ENCODE data around the gene DIAPH3. TPM values are rescaled to one million over a fixed set of nuclear protein-coding genes. Genes with fewer than 3 reads are reported as not detected.

The DIAPH3 gene
- total RNA-seq, 3 donors from 2014 or later: under 0.01 to 0.88 (median 0.64) TPM

- no peaks in the 10 kb centered on the region for H3K27me3 ChIP-seq
- no peak for DNase-seq (ENCODE audit: low spot score in 2 of 2)
- H3K27ac ChIP-seq: peak overlapping the region in 1 of 2 donors; percentile 34
- no peak overlapping the region for H3K4me3 ChIP-seq
- no peaks in the 10 kb centered on the region for H3K4me1 ChIP-seq
- no peaks in the 10 kb centered on the region for H3K9me3 ChIP-seq
- no peak for TF ChIP-seq POLR2AphosphoS5 (IDR thresholded peaks at IDR 0.05)
- no peak for TF ChIP-seq CTCF (IDR thresholded peaks at IDR 0.05)
- no peak for TF ChIP-seq POLR2A (IDR thresholded peaks at IDR 0.05)
- H3K36me3 ChIP-seq: no peaks in the 10 kb centered on the region
- intact Hi-C loops (cut with DNase I; ENCODE audit: low total_unique reads): no loop called here
Observed at GRCh38 chr13:59633290-59633689, 530.4 kb downstream of the DIAPH3 start.

- DNase-seq (ENCODE audit: low spot score in 2 of 2): no peak
- Histone ChIP-seq H3K27me3 (no peaks in the 10 kb centered on the region), H3K4me1 (no peaks in the 10 kb centered on the region), H3K27ac (no peak overlapping the region), H3K9me3 (no peaks in the 10 kb centered on the region), H3K36me3 (no peaks in the 10 kb centered on the region), H3K4me3 (no peak overlapping the region)
- intact Hi-C loops (cut with DNase I; ENCODE audit: low total_unique reads): no loop called here
- no peak for TF ChIP-seq POLR2A (IDR thresholded peaks at IDR 0.05)
- no peak for TF ChIP-seq CTCF (IDR thresholded peaks at IDR 0.05)
- TF ChIP-seq POLR2AphosphoS5 (IDR thresholded peaks at IDR 0.05): no peak
Observed at GRCh38 chr13:59631271-59631670, 532.5 kb downstream of the DIAPH3 start.

- no peaks in the 10 kb centered on the region for H3K9me3 ChIP-seq
- TF ChIP-seq CTCF (IDR thresholded peaks at IDR 0.05) (no peak), POLR2AphosphoS5 (IDR thresholded peaks at IDR 0.05) (no peak), POLR2A (IDR thresholded peaks at IDR 0.05) (no peak)
- intact Hi-C loops (cut with DNase I; ENCODE audit: low total_unique reads): no loop called here
- no peaks in the 10 kb centered on the region for H3K27me3 ChIP-seq
- no peaks in the 10 kb centered on the region for H3K4me1 ChIP-seq
- H3K27ac ChIP-seq: no peak overlapping the region
- H3K36me3 ChIP-seq: no peaks in the 10 kb centered on the region
- no peak overlapping the region for H3K4me3 ChIP-seq
- no peak for DNase-seq (ENCODE audit: low spot score in 2 of 2)
Observed at GRCh38 chr13:59625111-59625510, 538.6 kb downstream of the DIAPH3 start.

GRCh38 chr13:59623206-59623915 lies 540.4 kb downstream of the DIAPH3 start:
- Histone ChIP-seq H3K27me3 (no peaks in the 10 kb centered on the region), H3K9me3 (peaks cover 0 to 12% of the 10 kb centered on the region in 2 donors), H3K4me3 (no peak overlapping the region), H3K36me3 (no peaks in the 10 kb centered on the region), H3K4me1 (no peaks in the 10 kb centered on the region), H3K27ac (no peak overlapping the region)
- intact Hi-C loops (cut with DNase I; ENCODE audit: low total_unique reads): no loop called here
- TF ChIP-seq POLR2AphosphoS5 (IDR thresholded peaks at IDR 0.05): no peak
- no peak for TF ChIP-seq CTCF (IDR thresholded peaks at IDR 0.05)
- TF ChIP-seq POLR2A (IDR thresholded peaks at IDR 0.05): no peak
- DNase-seq (ENCODE audit: low spot score in 2 of 2): no peak

GRCh38 chr13:59621773-59622172 lies 542.0 kb downstream of the DIAPH3 start:
- no peak for TF ChIP-seq POLR2AphosphoS5 (IDR thresholded peaks at IDR 0.05)
- TF ChIP-seq CTCF (IDR thresholded peaks at IDR 0.05): no peak
- no peak for TF ChIP-seq POLR2A (IDR thresholded peaks at IDR 0.05)
- intact Hi-C loops (cut with DNase I; ENCODE audit: low total_unique reads): no loop called here
- H3K27me3 ChIP-seq: no peaks in the 10 kb centered on the region

More at GRCh38 chr13:59621773-59622172, 542.0 kb downstream of the DIAPH3 start:
- no peak overlapping the region for H3K27ac ChIP-seq
- peaks cover 0 to 15% of the 10 kb centered on the region in 2 donors for H3K9me3 ChIP-seq
- no peak for DNase-seq (ENCODE audit: low spot score in 2 of 2)
- H3K36me3 ChIP-seq: no peaks in the 10 kb centered on the region
- no peaks in the 10 kb centered on the region for H3K4me1 ChIP-seq
- H3K4me3 ChIP-seq: no peak overlapping the region

Measured in breast epithelium (tissue), 4 donors.